Upper lobe of left lung (tissue), 6 donors: ENCODE measurements around the gene SCO2. TPM values are rescaled to one million over a fixed set of nuclear protein-coding genes. Genes with fewer than 3 reads are reported as not detected.
A peak's percentile ranks its signal among the peaks of the same experiment; 100 is the strongest.

Experiments used
- ATAC-seq, 2 donors: fragments of 200-7000 bp; cut with Tn5 transposase; one replicate each; pipeline ENCODE4 v1.9.1; 2022; ENCODE audit warnings: mild to moderate bottlenecking in 2 of 2, moderate library complexity in 2 of 2; ENCODE audit not compliant: low FRiP score in 2 of 2
- DNase-seq, 2 donors: peaks; one replicate each; pipeline ENCODE4 v3.0.0-alpha.2; 2019 to 2020
- H3K27ac ChIP-seq, 4 donors: fragments of 200-600 bp; sonication (generic); one replicate each; pipeline ENCODE4 v1.5.1; 2016 to 2019
- H3K27me3 ChIP-seq, 4 donors: fragments of 200-600 bp; sonication (generic); one replicate each; pipeline ENCODE4 v1.5.1; 2017 to 2019
- H3K36me3 ChIP-seq, 4 donors: fragments of 200-600 bp; sonication (generic); one replicate each; pipeline ENCODE4 v1.5.1; 2016 to 2019
- H3K4me1 ChIP-seq, 4 donors: fragments of 200-600 bp; sonication (generic); one replicate each; pipeline ENCODE4 v1.5.1; 2018 to 2019
- H3K4me3 ChIP-seq, 4 donors: fragments of 200-600 bp; sonication (generic); one replicate each; pipeline ENCODE4 v1.5.1; 2017 to 2019; ENCODE audit warnings: mild to moderate bottlenecking in 2 of 4, moderate library complexity in 1 of 4
- H3K9me3 ChIP-seq, 4 donors: fragments of 200-600 bp; sonication (generic); one replicate each; pipeline ENCODE4 v1.5.1; 2018 to 2019
- CTCF ChIP-seq, 6 experiments: fragments of 450-650 bp in 4 of 6; fragments of 200-600 bp in 2 of 6; sonication (generic) in 2 of 6; IDR thresholded peaks; one replicate each; pipeline ENCODE4 v1.5.1; 2016 to 2019; ENCODE audit warnings: antibody characterized with exemption in 6 of 6
- EP300 ChIP-seq, 4 donors: sonication (generic); formaldehyde crosslinking; IDR thresholded peaks; one replicate each; pipeline ENCODE4 v1.5.1; 2017; ENCODE audit warnings: antibody characterized with exemption in 4 of 4, control low read depth in 2 of 4
- POLR2A ChIP-seq, 4 donors: fragments of 450-650 bp; IDR thresholded peaks; one replicate each; pipeline ENCODE4 v1.5.1; 2016 to 2017; ENCODE audit warnings: antibody characterized with exemption in 4 of 4, mild to moderate bottlenecking in 2 of 4
- POLR2AphosphoS5 ChIP-seq, 2 donors: sonication (generic); formaldehyde crosslinking; IDR thresholded peaks; one replicate each; pipeline ENCODE4 v1.5.1; 2017; ENCODE audit warnings: antibody characterized with exemption in 2 of 2
- WGBS, 2 donors: methylation state at CpG; one replicate each; pipeline ENCODE4 v1.1.5; 2017 to 2018; 5-methylcytosine and 5-hydroxymethylcytosine counted together
- total RNA-seq, 6 donors: library from RNA; depleted of rRNA in 4 of 6; stranded (reverse); fragments of >200 nt in 4 of 6; gene quantifications; one replicate each; pipeline versions ENCODE4 v1.1.0 to v1.2.1, GENCODE V29; 2016 to 2021
- donor health status: DM: no; HTN: no; CAD: no; lungs with moderate emphysema.
- donor health status: DM: no; HTN: yes; CAD: no; lungs with severe emphysema.

The SCO2 gene
- total RNA-seq, 6 donors from 2014 or later: 1.7 to 14.0 (median 9.2) TPM; not detected in 1

GRCh38 chr22:50483556-50483955, 41.8 kb downstream of the SCO2 start:
- no peak for ATAC-seq
- peaks cover 12 to 17% (median 13%) of the 10 kb centered on the region in 4 donors for H3K4me1 ChIP-seq
- no peak overlapping the region for H3K4me3 ChIP-seq
- H3K27me3 ChIP-seq: peaks cover 0 to 22% (median 13%) of the 10 kb centered on the region in 4 donors
- TF ChIP-seq CTCF (IDR thresholded peaks at IDR 0.05) (no peak), EP300 (IDR thresholded peaks at IDR 0.05) (no peak), POLR2AphosphoS5 (IDR thresholded peaks at IDR 0.05) (no peak)
- H3K9me3 ChIP-seq: no peaks in the 10 kb centered on the region
- 96% methylated on average over 8 of the region's 8 CpGs; no CpG with 5 or more reads in 1 of the 2 donors for WGBS, 2 donors
- no peaks in the 10 kb centered on the region for H3K36me3 ChIP-seq
- no peak for DNase-seq
- H3K27ac ChIP-seq: no peak overlapping the region

- Histone ChIP-seq H3K4me1 (peaks cover 12 to 17% (median 13%) of the 10 kb centered on the region in 4 donors), H3K27me3 (peaks cover 0 to 22% (median 13%) of the 10 kb centered on the region in 4 donors)
These were observed 42.3 kb downstream of the SCO2 start for GRCh38 chr22:50483106-50483505.

GRCh38 chr22:50482107-50483074, 43.0 kb downstream of the SCO2 start:
- WGBS, 2 donors: 67% methylated on average over 24 of the region's 35 CpGs; no CpG with 5 or more reads in 1 of the 2 donors
- ATAC-seq (no peak), DNase-seq (peak in 1 of 2 donors; percentile 80)
- TF ChIP-seq POLR2A (IDR thresholded peaks at IDR 0.05): no peak
- Histone ChIP-seq H3K36me3 (no peaks in the 10 kb centered on the region), H3K27me3 (peaks cover 0 to 22% (median 13%) of the 10 kb centered on the region in 4 donors), H3K4me3 (peak overlapping the region; percentile 23 to 64 (median 60)), H3K27ac (no peak overlapping the region), H3K4me1 (peaks cover 12 to 17% (median 13%) of the 10 kb centered on the region in 4 donors), H3K9me3 (no peaks in the 10 kb centered on the region)

More at GRCh38 chr22:50483106-50483505, 42.3 kb downstream of the SCO2 start:
- H3K9me3 ChIP-seq: no peaks in the 10 kb centered on the region
- H3K36me3 ChIP-seq: no peaks in the 10 kb centered on the region
- no peak for DNase-seq
- no peak overlapping the region for H3K27ac ChIP-seq
- ATAC-seq: no peak
- 81 to 88% methylated on average over 6 to 7 of the region's 10 CpGs for WGBS, 2 donors
- TF ChIP-seq CTCF (IDR thresholded peaks at IDR 0.05) (no peak), POLR2A (IDR thresholded peaks at IDR 0.05) (no peak), POLR2AphosphoS5 (IDR thresholded peaks at IDR 0.05) (no peak), EP300 (IDR thresholded peaks at IDR 0.05) (no peak)
- no peak overlapping the region for H3K4me3 ChIP-seq

GRCh38 chr22:50481440-50482106, 43.8 kb downstream of the SCO2 start, which contains the start of gene ADM2:
TSS of gene ADM2 (plus strand) at chr22:50481543. CDS start at chr22:50481848, 305 bp downstream.
- Histone ChIP-seq H3K27ac (peak within 1 kb of the TSS in 1 of 4 donors; percentile 24), H3K4me3 (peak within 1 kb of the TSS; percentile 23 to 64 (median 60)), H3K36me3 (no peaks in the 10 kb centered on the region), H3K4me1 (peaks cover 12 to 17% (median 13%) of the 10 kb centered on the region in 4 donors), H3K27me3 (peaks cover 0 to 22% (median 13%) of the 10 kb centered on the region in 4 donors), H3K9me3 (no peaks in the 10 kb centered on the region)
- 3 to 5% methylated on average over 7 to 31 of the region's 70 CpGs for WGBS, 2 donors
- DNase-seq: peak; percentile 49 to 93
- TF ChIP-seq EP300 (IDR thresholded peaks at IDR 0.05) (no peak), POLR2AphosphoS5 (IDR thresholded peaks at IDR 0.05) (no peak), POLR2A (IDR thresholded peaks at IDR 0.05) (no peak), CTCF (IDR thresholded peaks at IDR 0.05) (no peak)
- peak in 1 of 2 donors; percentile 58 for ATAC-seq

GRCh38 chr22:50481045-50481439, 44.4 kb downstream of the SCO2 start:
- peak overlapping the region; percentile 23 to 64 (median 60) for H3K4me3 ChIP-seq
- TF ChIP-seq EP300 (IDR thresholded peaks at IDR 0.05): no peak
- TF ChIP-seq POLR2A (IDR thresholded peaks at IDR 0.05): no peak
- TF ChIP-seq POLR2AphosphoS5 (IDR thresholded peaks at IDR 0.05): no peak
- no peak for TF ChIP-seq CTCF (IDR thresholded peaks at IDR 0.05)
- DNase-seq (peak in 1 of 2 donors; percentile 82), ATAC-seq (no peak)
- H3K36me3 ChIP-seq: no peaks in the 10 kb centered on the region
- WGBS, 2 donors: 14% methylated on average over 21 of the region's 45 CpGs; no CpG with 5 or more reads in 1 of the 2 donors
- no peaks in the 10 kb centered on the region for H3K9me3 ChIP-seq
- H3K27me3 ChIP-seq: peaks cover 0 to 22% (median 13%) of the 10 kb centered on the region in 4 donors
- no peak overlapping the region for H3K27ac ChIP-seq
- H3K4me1 ChIP-seq: peaks cover 12 to 17% (median 13%) of the 10 kb centered on the region in 4 donors
